GM18502 (cell line): ENCODE results near the gene PGA4.
A peak's percentile ranks its signal among the peaks of the same experiment; 100 is the strongest.
"Not testable (repeated sequence)": the region's sequence is repeated elsewhere in the genome, so short reads cannot be mapped to it uniquely, and the experiment has no call there.

Experiments
- ATAC-seq: cut with Tn5 transposase; IDR thresholded peaks from one replicate; pipeline ENCODE4 v1.9.1; 2021; ENCODE audit warnings: mild to moderate bottlenecking; ENCODE audit not compliant: unreplicated experiment, poor library complexity

PGA4 gene

DNA sequence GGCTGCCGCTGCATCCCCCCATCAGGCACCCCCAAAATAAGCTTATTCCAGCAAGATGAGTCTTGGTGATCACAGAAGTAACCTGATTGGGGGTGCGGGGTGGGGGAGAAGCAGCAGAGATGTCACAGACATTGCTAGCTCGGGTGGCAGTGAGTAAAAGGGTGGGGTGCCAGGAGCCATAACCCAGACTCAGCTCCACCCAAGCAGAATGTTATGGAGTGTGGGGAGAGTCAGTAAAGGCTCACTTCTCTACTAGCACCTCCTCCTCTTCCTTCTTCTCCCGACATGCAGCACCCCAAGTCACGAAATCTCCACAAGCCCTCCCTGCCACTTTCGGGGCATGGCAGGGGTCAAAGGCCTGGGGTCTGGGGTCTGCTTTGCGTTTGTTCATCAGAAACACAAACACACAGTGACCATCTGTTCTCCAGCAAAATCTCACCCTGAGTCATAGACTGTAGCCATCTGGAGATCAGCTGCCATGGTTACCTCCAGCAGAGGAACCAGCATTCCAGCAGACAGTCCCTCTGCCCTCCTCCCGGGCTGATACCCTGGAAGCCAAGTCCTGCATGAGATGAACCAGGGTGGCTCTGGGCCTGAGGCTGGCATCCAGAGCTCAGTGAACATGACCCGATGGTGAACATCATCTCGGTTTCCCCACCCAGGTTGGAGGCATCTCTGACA, 23.3 kb downstream of the PGA4 start:
- not testable (repeated sequence) for ATAC-seq

DNA sequence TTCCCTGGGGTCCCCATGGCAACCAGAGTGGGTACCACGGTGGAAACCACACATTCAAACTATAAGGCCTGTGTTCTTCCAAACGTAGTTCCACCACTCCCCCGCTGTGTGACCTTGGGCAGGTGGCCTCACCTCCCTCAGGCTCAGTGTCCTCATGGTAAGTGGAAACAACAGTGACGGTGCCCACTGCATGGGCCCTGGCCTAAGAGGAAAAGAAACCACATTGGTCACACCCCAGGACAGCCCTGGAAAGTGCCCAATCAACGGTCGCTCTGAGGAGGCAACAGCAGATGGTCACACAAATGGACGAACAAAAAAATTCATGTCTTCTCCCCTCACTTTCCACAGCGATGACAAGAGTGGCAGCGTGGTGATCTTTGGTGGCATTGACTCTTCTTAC, 25.9 kb downstream of the PGA4 start:
- not testable (repeated sequence) for ATAC-seq

DNA sequence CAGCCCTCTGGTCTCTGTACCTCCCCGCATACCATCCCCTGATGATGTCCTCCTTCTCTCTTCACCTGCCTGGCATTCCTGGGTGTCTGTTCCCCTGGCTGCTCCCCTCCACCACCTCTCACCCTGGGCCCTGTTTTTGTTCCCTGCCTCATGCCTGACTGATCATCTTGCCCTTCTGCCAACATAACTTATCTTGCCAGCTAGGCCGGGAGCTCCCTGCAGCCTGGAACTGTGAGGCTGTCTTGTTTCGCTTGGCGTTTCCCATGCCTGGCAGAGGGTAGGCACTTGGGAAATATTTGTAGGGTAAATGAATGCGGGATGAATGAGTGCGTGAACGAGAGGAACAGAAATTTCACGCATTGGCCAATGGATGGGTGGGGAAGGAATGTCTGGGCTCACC, 27.1 kb downstream of the PGA4 start:
- ATAC-seq: not testable (repeated sequence)

DNA sequence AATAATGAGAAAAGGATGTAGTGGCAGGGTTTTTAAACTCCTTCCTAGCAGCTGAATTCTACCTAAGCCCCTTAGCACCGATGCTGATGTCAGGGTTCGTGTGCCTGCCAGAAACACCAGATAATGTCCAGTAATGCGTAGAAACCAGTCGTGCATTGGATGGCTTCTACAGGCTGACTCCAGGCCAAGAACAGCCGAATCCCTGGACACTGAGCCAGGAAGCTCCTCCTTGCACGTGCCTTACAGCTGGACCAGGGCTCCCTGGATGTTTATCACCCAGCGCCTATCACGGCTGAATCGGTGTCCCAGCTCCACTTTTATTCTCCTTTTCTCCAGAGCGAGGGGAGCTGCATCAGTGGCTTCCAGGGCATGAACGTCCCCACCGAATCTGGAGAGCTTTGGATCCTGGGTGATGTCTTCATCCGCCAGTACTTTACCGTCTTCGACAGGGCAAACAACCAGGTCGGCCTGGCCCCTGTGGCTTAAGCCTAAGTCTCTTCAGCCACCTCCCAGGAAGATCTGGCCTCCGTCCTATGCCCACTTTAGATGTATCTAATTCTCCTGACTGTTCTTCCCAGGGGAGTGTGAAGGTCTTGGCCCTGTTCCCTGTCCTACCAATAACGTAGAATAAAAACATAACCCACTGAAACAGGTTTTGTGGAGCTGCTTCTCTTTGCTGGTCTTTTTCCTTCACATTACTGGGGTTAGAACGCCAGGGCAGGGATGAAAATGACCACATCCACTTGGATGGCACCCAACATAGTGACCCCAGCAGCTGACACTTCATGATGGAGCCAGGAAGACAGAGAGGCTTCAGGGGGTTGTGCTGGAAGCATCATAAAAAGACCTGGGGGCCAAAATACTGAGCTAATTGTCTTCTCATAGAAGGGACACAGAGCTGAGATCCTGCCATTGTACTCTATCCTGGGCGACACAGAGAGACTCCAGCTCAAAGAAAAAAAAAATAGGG, 28.9 kb downstream of the PGA4 start:
- not testable (repeated sequence) for ATAC-seq

DNA sequence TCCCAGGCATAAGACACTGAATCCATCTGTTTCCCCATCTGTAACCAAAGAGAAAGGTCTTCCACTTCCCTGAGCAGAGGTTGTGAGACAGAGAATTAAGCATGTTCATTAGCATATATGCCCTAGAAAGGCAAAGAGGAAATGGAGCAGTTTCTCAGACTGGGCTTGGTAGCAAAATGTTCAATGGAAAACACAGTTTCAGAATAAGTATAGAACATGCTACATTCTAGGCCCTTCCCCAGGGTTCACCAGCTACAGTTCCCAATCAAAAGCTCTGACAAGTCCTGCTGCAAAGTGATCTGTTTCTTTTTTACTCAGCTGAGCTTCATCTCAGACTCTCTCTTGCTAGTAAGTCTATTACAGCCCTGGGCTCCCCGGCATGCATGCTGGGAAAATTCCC, 30.2 kb downstream of the PGA4 start:
- ATAC-seq: not testable (repeated sequence)

DNA sequence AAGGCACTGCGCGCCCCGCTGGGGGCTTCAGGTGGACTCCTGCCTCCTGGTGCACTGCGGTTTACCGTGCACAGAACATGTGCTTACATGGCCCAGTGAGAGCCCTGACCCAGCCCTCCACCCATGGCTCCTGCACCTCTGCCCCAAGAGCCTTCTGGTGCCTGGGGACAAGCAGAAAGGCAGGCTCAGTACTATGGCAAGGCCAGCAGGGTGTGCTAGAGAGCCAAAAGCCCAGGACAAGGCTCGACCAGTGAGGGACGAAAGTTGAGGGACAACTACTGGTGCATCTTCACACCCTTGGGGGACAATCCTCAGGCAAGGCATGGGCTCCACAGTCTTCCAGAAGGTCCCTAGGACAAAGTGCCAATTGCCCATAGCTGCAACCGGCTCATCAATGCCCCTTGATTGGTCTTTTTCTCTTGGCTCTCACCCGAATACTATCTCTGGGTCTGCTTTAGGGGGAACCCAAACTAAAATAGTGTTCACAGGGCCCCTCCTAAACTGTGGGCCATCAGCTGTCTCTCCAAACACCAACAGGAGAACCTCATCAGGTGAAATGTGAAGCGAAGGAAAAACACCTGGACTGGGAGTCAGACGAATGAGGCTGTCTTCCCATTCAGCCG, 32.4 kb downstream of the PGA4 start:
- ATAC-seq: peak; percentile 57

DNA sequence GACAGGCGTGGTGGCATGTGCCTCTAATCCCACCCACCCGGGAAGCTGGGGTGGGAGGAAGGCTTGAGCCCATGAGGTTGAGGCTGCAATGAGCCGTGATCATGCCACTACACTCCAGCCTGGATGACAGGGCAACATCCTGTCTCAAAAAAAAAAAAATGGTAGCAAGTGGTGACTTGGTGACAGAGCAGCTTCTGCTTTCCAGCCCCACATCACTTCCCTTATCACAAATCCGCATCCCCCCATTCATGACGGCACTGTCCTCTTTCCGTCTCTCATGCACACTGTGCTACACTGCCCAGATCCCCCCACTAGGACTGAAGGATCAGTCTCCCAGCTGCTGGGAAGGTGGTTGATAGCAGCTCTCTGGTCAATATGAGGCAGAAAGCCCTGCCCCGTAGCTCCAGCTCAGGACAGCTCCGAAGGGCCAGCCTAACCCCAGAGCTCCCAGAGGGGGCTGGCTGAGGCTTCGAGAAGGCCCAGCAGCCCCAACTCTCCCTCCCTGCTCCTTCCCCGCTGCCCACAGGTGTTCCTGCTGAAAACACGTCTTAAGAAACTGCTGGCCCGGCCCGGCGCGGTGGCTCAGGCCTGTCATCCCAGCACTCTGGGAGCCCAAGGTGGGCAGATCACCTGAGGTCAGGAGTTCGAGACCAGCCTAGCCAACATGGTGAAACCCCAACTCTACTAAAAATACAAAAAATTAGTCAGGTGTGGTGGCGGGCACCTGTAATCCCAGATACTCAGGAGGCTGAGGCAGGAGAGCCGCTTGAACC, 34.7 kb downstream of the PGA4 start:
- ATAC-seq: no peak

DNA sequence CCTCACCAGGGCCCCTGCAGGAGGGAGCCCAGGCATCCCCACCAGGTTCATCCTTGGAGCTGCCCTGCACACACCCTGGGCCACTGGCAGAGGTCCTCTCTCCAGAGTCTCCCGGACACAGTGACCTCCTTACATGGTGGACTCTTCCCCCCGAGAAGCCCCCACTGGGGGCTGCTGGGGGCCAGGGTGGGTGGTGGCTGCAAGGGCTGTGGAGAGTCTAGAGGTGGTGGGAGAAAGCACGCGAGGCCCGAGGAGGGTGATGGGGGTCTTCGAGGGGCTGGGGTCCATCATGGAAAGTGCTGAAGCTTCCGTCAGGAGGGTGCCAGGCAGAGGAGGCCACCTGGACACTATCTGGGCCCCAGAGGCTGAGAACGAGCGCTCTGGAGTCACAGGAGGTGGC, 36.4 kb downstream of the PGA4 start:
- no peak for ATAC-seq

DNA sequence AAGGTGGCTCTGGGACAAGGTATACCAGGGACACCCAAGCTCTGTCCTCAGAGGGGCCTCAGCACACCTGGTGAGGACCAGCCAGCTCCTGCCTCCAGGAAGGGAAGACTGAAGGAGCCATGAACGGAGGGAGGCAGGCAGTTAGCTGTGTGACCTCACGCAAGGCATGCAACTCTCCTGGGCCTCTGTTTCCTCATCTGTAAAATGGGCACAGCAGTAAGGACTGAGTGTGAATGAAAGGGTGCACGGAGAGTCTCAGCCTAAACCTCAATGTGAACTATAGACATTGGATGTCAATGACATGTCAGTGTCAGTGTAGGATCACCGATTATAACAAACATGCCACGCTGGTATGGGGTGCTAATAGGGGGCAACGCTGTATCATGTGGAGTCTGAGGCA, 37.2 kb downstream of the PGA4 start:
- ATAC-seq: no peak

DNA sequence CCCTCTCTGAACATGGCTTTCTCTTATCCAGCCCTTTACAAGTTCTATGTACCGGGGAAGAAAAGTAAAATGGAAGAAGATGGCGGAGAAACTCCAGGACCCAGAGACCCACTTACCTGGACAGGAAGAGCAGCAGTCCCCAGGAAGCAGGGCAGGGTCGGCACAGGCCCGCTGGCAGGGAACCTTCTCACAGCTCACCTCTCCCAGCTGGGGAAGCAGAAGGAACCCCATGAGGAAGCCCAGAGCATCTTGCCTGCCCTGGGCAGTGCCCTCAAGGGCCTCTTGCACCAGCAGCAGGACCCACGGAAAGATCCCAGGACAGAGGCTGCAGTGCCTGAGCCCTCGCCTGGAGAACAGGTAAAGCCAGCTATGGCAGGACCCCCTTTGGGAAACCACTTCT, 42.2 kb downstream of the PGA4 start:
- no peak for ATAC-seq

DNA sequence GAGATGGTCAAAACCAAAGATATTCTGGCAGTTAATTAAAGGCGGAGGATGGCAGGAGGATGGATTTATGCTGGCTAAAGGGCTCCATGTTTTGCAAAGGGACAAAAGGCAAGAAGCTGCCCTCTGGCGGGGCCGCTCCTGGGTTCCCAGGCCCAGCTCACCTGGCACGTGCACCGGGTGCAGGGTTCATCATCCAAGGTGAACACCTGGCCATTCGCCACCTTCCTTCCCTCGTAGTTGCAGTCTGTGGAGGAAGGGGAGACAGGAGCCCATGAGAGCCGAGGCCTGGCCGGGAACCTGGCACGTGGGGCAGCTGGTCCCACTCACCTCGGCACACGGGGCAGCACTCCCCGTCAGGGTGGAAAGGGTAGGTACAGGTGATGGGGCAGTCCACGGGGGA, 42.6 kb downstream of the PGA4 start:
- ATAC-seq: no peak

DNA sequence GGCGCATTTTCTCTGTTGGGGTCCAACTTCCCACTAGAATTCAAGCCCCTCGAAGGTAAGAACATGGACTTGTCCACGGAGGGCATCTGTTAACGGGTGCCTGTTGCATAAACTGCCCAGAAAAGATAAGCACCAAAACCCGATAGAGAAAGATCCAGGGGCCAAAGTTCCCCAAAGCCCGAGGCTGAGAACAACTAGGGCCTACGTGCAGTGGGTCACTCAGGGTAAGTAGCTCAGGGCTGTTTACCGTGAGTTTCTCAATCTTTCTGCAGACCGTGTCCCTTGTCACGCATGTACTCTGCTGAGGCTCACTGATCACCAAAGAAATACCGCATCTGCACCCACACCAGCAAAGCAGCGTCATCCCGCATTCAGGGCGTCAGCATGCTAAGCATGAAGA, 43.2 kb downstream of the PGA4 start:
- no peak for ATAC-seq

DNA sequence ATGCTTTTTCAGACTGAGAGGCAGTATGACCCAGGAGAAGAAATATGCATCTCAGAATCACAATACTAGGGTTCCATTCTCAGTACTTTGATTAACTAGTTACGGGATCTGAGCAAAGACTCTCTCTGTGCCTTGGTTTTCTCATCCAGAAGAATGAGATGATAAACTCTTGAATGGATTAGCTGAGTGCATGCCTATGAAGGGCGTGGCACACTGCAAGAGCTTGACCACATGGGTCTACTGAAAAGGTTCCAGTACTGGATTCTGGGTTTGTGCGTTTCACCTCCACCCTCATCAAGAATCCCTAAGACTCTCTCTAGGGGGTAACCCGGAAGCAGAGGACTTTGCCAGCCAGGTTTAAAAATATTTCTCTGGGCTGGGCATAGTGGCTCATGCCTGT, 44.5 kb downstream of the PGA4 start:
- ATAC-seq: no peak

DNA sequence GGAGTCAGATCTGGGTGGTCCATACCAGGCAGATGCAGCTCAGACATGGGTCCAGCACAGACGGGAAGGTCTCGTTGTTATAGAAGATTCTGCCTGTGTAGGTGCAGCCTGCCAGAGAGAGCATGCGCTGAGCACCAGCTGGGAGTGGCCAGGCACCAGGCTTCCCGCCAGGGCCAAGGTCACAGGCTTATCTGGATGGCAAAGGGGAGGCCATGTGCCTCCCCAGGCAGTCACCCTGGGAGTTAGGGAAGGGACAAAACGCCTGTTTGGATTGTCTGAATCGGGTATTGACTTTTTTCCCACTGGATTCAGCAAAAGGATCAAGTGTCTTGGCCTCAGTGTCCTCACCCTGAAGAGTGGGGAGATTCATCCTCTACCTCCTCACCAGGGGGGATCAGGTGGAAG, 45.3 kb downstream of the PGA4 start:
- ATAC-seq: no peak

DNA sequence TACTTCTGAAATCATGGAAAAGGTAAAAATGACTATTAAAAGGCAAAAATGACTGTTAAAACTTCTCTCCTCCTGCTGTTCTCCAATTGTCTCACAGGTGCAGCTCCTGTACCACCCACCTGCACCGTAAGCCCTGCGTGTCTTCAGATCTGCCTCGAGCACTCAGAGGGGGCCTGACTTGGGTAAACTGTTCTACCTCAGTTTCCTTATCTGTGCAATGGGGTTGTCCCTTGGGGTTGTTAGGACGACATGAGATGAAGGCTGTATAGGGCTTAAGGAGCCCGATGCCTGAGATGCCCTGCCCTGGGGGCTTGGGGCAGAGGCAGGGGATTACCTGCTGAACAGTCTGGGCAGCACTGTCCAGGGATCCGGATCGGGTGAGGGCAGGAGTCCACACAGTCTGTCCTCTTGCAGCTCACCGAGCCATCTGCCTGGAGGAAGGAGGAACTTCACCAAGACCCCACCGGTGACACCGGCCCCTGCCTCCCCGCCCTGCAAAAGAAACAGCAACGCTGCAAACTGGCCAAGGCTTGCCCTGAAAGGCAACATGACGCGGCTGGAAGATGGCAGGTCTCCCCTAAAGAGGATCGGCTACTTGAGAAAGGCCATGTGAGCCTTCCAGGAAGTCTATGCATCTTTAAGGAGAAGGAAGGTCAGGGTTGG, 46.6 kb downstream of the PGA4 start:
- no peak for ATAC-seq

DNA sequence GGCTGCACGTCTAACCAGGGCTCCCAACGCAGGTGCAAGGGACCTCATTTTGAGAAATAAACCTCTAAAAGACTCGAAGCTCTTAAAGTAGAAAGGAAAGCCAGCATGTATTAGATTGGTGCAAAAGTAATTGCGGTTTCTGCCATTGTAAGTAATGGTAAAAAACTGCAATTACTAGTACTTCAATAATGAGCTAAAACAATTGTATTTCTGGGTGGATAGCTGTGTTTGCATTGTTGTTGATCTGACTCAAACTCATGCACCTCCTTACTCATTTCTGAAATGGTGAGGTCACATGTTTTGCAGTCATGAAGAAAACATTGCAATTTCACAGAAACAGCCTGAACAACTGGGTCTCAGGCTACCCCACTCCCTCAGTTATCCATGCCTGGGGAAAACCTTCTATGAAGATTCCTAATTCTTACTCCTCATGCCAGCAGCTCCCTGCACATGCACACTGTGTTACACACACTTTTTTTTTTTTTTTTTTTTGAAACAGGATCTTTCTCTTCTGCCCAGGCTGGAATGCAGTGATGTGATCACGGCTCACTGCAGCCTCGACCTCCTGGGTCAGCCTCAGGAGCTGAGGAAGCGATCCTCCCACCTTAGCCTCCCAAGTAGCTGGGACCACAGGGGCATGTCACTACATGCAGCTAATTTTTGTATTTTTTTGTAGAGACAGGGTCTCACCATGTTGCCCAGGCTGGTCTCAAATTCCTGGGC, 48.4 kb downstream of the PGA4 start:
- no peak for ATAC-seq

DNA sequence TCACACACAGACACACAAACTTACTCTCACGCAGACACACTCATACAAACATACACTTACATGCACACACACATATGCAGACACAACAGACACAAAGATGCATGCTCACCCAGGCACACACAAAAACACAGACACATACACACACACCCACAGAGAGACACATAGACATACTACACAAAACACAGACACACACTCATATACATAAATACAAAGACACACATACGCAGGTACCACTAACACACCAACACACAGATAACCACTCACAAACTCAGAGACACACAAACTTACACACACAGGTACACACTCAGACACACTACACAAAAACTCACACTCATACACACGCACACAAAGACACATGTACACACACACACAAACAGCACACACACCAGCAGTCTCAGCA, 50.6 kb downstream of the PGA4 start:
- no peak for ATAC-seq

DNA sequence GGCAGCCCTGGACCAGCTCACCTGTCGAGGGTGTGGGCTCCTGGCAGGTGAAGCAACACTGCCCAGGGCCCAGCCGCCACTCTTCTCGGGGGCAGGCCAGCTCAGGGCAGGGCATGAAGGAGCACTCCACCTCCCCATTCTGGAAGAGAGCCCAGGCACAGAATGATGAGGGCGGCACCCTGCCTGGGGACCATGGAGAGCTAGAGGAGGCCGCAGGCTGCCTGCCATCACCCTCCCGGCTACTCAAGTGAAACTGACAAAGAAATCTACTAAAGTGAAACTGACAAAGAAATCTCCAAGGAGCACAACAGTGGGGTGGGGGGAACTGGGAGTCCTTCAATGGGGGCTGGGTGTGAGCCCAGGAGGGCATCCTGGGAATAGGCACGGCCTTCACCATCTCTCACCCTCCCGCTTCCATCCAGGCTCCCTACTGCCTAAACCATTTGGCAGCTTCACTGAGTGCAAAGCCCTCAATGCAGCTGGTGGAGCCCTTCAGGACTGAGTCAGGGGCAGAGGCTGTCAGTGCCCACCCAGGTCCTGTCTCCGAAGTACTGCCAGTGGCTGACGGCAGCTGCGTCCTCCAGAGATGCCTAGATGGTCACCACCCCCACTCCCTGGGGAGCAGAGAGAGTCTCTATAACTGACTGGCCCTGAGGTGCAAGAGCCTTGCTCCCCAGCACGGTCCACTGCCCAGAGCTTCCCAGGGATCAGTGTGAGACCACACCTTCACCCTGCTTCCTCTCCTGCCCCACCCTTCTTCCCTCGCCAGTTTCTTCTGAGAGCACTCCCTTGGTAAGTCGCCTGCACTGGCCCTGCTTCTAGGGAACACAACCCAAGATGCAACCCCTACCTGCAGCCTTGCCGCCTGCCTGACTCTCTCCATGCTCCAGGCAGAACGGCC, 51.3 kb downstream of the PGA4 start:
- no peak for ATAC-seq
